GM12878 (cell line): ENCODE results near the gene L3MBTL1. TPM values are rescaled to one million over a fixed set of nuclear protein-coding genes. Genes with fewer than 3 reads are reported as not detected.

Experiments
- ATAC-seq: fragments of 200-7000 bp; cut with Tn5 transposase; 3 replicates; pipeline ENCODE4 v1.9.1; 2020; ENCODE audit warnings: mild to moderate bottlenecking, moderate library complexity
- BruUV-seq: library from RNA; stranded (reverse); fragments of 400-500 nt; replicated peaks from 2 replicates; lab custom pipeline; 2021; lab: Mats Ljungman, UMichigan
- CTCF ChIA-PET: fragments of 300-600 bp; sonication (Branson Sonifier 250); formaldehyde crosslinking; extraction: SDS; loops from one replicate; lab custom pipeline; 2021; ENCODE audit warnings: inconsistent platforms; lab: Yijun Ruan, JAX
- POLR2A ChIA-PET: fragments of 350-600 bp; formaldehyde crosslinking; extraction: SDS; loops from one replicate; lab custom pipeline; 2021; ENCODE audit warnings: inconsistent platforms; lab: Charles Lee
- RAD21 ChIA-PET: fragments of 300-600 bp; sonication (Branson Sonifier 250); formaldehyde crosslinking; loops from one replicate; lab custom pipeline; 2023; ENCODE audit warnings: antibody characterized with exemption; ENCODE audit not compliant: unreplicated experiment; lab: Charles Lee
- SMC1A ChIA-PET: fragments of 300-600 bp; sonication (Branson Sonifier 250); formaldehyde crosslinking; loops from one replicate; lab custom pipeline; 2023; ENCODE audit not compliant: unreplicated experiment, uncharacterized antibody; lab: Charles Lee
- DNase-seq: peaks from one replicate; pipeline ENCODE4 v3.0.0-alpha.2; 2011; ENCODE audit warnings: low read depth, low spot score
- FAIRE-seq: peaks from 3 replicates; lab custom pipeline; 2011; peaks lifted over from hg19 to GRCh38; lab: Jason Lieb, UNC
- H2AFZ ChIP-seq: 2 replicates; pipeline ENCODE4 v1.6.0; 2011; ENCODE audit warnings: low read depth, low read length, control low read depth; ENCODE audit not compliant: control insufficient read depth
- H3K27ac ChIP-seq: 2 replicates; pipeline ENCODE4 v1.5.1; 2011; ENCODE audit warnings: control low read depth; ENCODE audit not compliant: control insufficient read depth, insufficient read depth
- H3K27me3 ChIP-seq, 2 experiments: replicated peaks in 1 of 2; 2 replicates each; pipeline versions ENCODE4 v1.6.0 to v1.6.1; 2011; ENCODE audit warnings: low read length in 1 of 2; ENCODE audit not compliant: control insufficient read depth in 2 of 2, insufficient read depth in 2 of 2
- H3K36me3 ChIP-seq, 2 experiments: 2 replicates each; pipeline ENCODE4 v1.5.1; 2011; ENCODE audit warnings: low read length in 1 of 2; ENCODE audit not compliant: control insufficient read depth in 2 of 2, insufficient read depth in 2 of 2
- H3K4me1 ChIP-seq: 2 replicates; pipeline ENCODE4 v1.6.1; 2011; ENCODE audit warnings: mild to moderate bottlenecking, low read length, moderate library complexity, mixed read lengths; ENCODE audit not compliant: control insufficient read depth, insufficient read depth
- H3K4me2 ChIP-seq: 2 replicates; pipeline ENCODE4 v1.6.0; 2011; ENCODE audit warnings: control low read depth; ENCODE audit not compliant: control insufficient read depth, insufficient read depth
- H3K4me3 ChIP-seq: fragments of 200-600 bp; sonication (generic); 2 replicates; pipeline ENCODE4 v1.5.1; 2016
- H3K79me2 ChIP-seq: 2 replicates; pipeline ENCODE4 v1.6.0; 2011; ENCODE audit warnings: low read length; ENCODE audit not compliant: control insufficient read depth, insufficient read depth
- H3K9ac ChIP-seq: 2 replicates; pipeline ENCODE4 v1.8.0; 2011; ENCODE audit warnings: low read length, control low read depth, mixed read lengths; ENCODE audit not compliant: control insufficient read depth, insufficient read depth
- H3K9me3 ChIP-seq: replicated peaks from 3 replicates; pipeline ENCODE4 v1.5.1; 2011; ENCODE audit warnings: mild to moderate bottlenecking, low read length; ENCODE audit not compliant: control insufficient read depth, insufficient read depth
- H4K20me1 ChIP-seq: 2 replicates; pipeline ENCODE4 v1.6.0; 2011; ENCODE audit not compliant: control insufficient read depth, insufficient read depth
- ATF7 ChIP-seq: fragments of 450-650 bp; IDR thresholded peaks from 2 replicates; pipeline ENCODE4 v1.6.1; 2016; ENCODE audit warnings: low read depth, mild to moderate bottlenecking
- CBX3 ChIP-seq: fragments of 200-600 bp; sonication (generic); IDR thresholded peaks from 2 replicates; pipeline ENCODE4 v1.6.1; 2016; ENCODE audit warnings: low read depth, borderline replicate concordance
- ESRRA ChIP-seq: IDR thresholded peaks from 2 replicates; pipeline ENCODE4 v1.6.1; 2012; ENCODE audit warnings: mild to moderate bottlenecking, low read length, improper control_type of control experiment
- LARP7 ChIP-seq: fragments of 450-650 bp; IDR thresholded peaks from 2 replicates; pipeline ENCODE4 v1.6.1; 2017; ENCODE audit warnings: mild to moderate bottlenecking
- ZNF207 ChIP-seq: fragments of 450-650 bp; IDR thresholded peaks from 2 replicates; pipeline ENCODE4 v1.6.1; 2014; ENCODE audit warnings: antibody characterized with exemption, mild to moderate bottlenecking, borderline replicate concordance
- WGBS: methylation state at CpG from one replicate; pipeline ENCODE4 v1.1.6; 2016; ENCODE audit warnings: low lambda C conversion rate; ENCODE audit not compliant: insufficient replicate concordance, insufficient coverage; ENCODE audit errors: missing lambda C conversion rate; 5-methylcytosine and 5-hydroxymethylcytosine counted together
- in situ Hi-C: fragments of 300-500 bp; cut with MboI; formaldehyde crosslinking; loops from 9 replicates; pipeline ENCODE4 v1.14.3; 2018; ENCODE audit warnings: mixed read lengths
- intact Hi-C: fragments of 100-400 bp; cut with micrococcal nuclease; formaldehyde crosslinking; loops from one replicate; pipeline ENCODE4 v1.14.2; 2022; ENCODE audit not compliant: unreplicated experiment
- polyA plus RNA-seq, 11 experiments: library from polyadenylated mRNA; depleted of rRNA in 4 of 11; unstranded in 6 of 11; stranded (reverse) in 5 of 11; fragments of >200 nt; fragmentation: Nextera tagmentation in 4 of 11; fragmentation: Illumina TruSeq in 1 of 11; extraction: Ambion mirVana in 4 of 11; extraction: Trizol in 1 of 11; gene quantifications; 1 replicate in 1 of 11; 2 replicates in 10 of 11; pipeline versions ENCODE4 v1.2.1 to v1.2.3, GENCODE V29; 2011 to 2016; ENCODE audit warnings: inconsistent platforms in 2 of 11, missing spikeins in 2 of 11, low read depth in 1 of 11
- total RNA-seq, 4 experiments: library from RNA; depleted of rRNA in 3 of 4; stranded (reverse); fragments of >200 nt in 3 of 4; fragmentation: Illumina TruSeq in 1 of 4; extraction: Trizol in 1 of 4; gene quantifications; 2 replicates each; pipeline versions ENCODE4 v1.2.1 to v1.2.3, GENCODE V29; 2013 to 2021
- TF ChIP-seq, protein P1 (sequence below): fragments of 450-650 bp; formaldehyde crosslinking; IDR thresholded peaks from 2 replicates; pipeline ENCODE4 v1.4.0; 2022; ENCODE audit warnings: mild to moderate bottlenecking, moderate library complexity
- TF ChIP-seq, protein P2 (sequence below): IDR thresholded peaks from 2 replicates; pipeline ENCODE4 v1.6.1; 2011; ENCODE audit warnings: low read depth, low read length, improper control_type of control experiment, borderline replicate concordance
- TF ChIP-seq, protein P3 (sequence below): fragments of 450-650 bp; IDR thresholded peaks from 2 replicates; pipeline ENCODE4 v1.6.1; 2017; ENCODE audit warnings: low read depth, mild to moderate bottlenecking, moderate library complexity
- TF ChIP-seq, protein P4 (sequence below): fragments of 150-350 bp; IDR thresholded peaks from 2 replicates; pipeline ENCODE4 v1.6.1; 2016; ENCODE audit warnings: low read depth, low read length
- TF ChIP-seq, protein P5 (sequence below): fragments of 450-650 bp; IDR thresholded peaks from 2 replicates; pipeline ENCODE4 v1.6.1; 2016; ENCODE audit warnings: mild to moderate bottlenecking, moderate library complexity, borderline replicate concordance

Gene L3MBTL1
- total and polyA plus RNA-seq, 10 of the 15 experiments (the other 5 are each of a cell fraction or from before 2014, with no cell fraction given) = 0.56 to 6.6 (median 3.9) TPM

DNA sequence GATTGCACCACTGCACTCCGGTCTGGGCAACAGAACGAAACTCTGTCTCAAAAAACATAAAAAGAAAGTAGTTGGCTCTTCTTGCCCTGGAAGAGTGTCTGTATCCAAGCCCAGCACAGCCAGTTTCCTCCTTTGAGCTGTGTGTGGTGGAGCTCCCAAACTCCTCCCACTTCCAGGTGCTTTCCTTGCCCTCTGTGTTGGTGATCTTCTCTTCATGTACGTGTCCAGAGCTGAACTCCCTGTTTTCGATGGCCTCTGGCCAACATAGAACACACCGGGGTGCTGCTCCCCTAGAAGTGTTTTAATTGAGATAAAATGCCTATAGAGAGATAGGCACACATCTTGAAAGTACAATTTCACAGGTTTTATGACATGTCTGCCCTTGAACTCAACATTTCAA lies 34.7 kb downstream of the L3MBTL1 start:
- Histone ChIP-seq H3K4me3 (no peak overlapping the region), H2AFZ (no peak overlapping the region), H3K4me2 (no peak overlapping the region), H4K20me1 (no peaks in the 10 kb centered on the region), H3K27ac (no peak overlapping the region), H3K27me3 (no peaks in the 10 kb centered on the region; a peak in 1 of 4 replicates), H3K9ac (no peak overlapping the region), H3K36me3 (no peaks in the 10 kb centered on the region; a peak in 1 of 4 replicates), H3K79me2 (no peaks in the 10 kb centered on the region), H3K4me1 (no peaks in the 10 kb centered on the region), H3K9me3 (no peaks in the 10 kb centered on the region)
- in situ Hi-C loops = no loop called here
- ChIA-PET CTCF (no interaction called here), POLR2A (no interaction called here), SMC1A (interaction anchor here (0.6 to 1.9 kb wide), 3 partner anchors 32 to 150 kb away, joined by 3 to 5 read pairs (median 4); no protein-coding TSS in a partner anchor), RAD21 (no interaction called here)
- 83% methylated on average over 5 of the region's 5 CpGs for WGBS
- ATAC-seq (no peak), FAIRE-seq (no peak), DNase-seq (no peak)
- no peak for TF ChIP-seq CBX3
- no peak for TF ChIP-seq ESRRA
- TF ChIP-seq, protein P1, sequence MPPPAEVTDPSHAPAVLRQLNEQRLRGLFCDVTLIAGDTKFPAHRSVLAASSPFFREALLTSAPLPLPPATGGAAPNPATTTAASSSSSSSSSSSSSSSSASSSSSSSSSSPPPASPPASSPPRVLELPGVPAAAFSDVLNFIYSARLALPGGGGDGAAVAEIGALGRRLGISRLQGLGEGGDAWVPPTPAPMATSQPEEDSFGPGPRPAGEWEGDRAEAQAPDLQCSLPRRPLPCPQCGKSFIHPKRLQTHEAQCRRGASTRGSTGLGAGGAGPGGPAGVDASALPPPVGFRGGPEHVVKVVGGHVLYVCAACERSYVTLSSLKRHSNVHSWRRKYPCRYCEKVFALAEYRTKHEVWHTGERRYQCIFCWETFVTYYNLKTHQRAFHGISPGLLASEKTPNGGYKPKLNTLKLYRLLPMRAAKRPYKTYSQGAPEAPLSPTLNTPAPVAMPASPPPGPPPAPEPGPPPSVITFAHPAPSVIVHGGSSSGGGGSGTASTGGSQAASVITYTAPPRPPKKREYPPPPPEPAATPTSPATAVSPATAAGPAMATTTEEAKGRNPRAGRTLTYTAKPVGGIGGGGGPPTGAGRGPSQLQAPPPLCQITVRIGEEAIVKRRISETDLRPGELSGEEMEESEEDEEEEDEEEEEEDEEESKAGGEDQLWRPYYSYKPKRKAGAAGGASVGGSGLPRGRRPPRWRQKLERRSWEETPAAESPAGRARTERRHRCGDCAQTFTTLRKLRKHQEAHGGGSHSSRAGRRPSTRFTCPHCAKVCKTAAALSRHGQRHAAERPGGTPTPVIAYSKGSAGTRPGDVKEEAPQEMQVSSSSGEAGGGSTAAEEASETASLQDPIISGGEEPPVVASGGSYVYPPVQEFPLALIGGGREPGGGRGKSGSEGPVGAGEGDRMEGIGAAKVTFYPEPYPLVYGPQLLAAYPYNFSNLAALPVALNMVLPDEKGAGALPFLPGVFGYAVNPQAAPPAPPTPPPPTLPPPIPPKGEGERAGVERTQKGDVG (CRISPR knock-in tag) = no peak
- TF ChIP-seq, protein P2, sequence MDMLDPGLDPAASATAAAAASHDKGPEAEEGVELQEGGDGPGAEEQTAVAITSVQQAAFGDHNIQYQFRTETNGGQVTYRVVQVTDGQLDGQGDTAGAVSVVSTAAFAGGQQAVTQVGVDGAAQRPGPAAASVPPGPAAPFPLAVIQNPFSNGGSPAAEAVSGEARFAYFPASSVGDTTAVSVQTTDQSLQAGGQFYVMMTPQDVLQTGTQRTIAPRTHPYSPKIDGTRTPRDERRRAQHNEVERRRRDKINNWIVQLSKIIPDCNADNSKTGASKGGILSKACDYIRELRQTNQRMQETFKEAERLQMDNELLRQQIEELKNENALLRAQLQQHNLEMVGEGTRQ = no peak
- TF ChIP-seq, protein P3, sequence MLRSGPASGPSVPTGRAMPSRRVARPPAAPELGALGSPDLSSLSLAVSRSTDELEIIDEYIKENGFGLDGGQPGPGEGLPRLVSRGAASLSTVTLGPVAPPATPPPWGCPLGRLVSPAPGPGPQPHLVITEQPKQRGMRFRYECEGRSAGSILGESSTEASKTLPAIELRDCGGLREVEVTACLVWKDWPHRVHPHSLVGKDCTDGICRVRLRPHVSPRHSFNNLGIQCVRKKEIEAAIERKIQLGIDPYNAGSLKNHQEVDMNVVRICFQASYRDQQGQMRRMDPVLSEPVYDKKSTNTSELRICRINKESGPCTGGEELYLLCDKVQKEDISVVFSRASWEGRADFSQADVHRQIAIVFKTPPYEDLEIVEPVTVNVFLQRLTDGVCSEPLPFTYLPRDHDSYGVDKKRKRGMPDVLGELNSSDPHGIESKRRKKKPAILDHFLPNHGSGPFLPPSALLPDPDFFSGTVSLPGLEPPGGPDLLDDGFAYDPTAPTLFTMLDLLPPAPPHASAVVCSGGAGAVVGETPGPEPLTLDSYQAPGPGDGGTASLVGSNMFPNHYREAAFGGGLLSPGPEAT = no peak
- TF ChIP-seq ZNF207 = no peak
- TF ChIP-seq, protein P4, sequence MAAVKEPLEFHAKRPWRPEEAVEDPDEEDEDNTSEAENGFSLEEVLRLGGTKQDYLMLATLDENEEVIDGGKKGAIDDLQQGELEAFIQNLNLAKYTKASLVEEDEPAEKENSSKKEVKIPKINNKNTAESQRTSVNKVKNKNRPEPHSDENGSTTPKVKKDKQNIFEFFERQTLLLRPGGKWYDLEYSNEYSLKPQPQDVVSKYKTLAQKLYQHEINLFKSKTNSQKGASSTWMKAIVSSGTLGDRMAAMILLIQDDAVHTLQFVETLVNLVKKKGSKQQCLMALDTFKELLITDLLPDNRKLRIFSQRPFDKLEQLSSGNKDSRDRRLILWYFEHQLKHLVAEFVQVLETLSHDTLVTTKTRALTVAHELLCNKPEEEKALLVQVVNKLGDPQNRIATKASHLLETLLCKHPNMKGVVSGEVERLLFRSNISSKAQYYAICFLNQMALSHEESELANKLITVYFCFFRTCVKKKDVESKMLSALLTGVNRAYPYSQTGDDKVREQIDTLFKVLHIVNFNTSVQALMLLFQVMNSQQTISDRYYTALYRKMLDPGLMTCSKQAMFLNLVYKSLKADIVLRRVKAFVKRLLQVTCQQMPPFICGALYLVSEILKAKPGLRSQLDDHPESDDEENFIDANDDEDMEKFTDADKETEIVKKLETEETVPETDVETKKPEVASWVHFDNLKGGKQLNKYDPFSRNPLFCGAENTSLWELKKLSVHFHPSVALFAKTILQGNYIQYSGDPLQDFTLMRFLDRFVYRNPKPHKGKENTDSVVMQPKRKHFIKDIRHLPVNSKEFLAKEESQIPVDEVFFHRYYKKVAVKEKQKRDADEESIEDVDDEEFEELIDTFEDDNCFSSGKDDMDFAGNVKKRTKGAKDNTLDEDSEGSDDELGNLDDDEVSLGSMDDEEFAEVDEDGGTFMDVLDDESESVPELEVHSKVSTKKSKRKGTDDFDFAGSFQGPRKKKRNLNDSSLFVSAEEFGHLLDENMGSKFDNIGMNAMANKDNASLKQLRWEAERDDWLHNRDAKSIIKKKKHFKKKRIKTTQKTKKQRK = no peak
- TF ChIP-seq ATF7 = no peak
- no peak for TF ChIP-seq LARP7
- TF ChIP-seq, protein P5, sequence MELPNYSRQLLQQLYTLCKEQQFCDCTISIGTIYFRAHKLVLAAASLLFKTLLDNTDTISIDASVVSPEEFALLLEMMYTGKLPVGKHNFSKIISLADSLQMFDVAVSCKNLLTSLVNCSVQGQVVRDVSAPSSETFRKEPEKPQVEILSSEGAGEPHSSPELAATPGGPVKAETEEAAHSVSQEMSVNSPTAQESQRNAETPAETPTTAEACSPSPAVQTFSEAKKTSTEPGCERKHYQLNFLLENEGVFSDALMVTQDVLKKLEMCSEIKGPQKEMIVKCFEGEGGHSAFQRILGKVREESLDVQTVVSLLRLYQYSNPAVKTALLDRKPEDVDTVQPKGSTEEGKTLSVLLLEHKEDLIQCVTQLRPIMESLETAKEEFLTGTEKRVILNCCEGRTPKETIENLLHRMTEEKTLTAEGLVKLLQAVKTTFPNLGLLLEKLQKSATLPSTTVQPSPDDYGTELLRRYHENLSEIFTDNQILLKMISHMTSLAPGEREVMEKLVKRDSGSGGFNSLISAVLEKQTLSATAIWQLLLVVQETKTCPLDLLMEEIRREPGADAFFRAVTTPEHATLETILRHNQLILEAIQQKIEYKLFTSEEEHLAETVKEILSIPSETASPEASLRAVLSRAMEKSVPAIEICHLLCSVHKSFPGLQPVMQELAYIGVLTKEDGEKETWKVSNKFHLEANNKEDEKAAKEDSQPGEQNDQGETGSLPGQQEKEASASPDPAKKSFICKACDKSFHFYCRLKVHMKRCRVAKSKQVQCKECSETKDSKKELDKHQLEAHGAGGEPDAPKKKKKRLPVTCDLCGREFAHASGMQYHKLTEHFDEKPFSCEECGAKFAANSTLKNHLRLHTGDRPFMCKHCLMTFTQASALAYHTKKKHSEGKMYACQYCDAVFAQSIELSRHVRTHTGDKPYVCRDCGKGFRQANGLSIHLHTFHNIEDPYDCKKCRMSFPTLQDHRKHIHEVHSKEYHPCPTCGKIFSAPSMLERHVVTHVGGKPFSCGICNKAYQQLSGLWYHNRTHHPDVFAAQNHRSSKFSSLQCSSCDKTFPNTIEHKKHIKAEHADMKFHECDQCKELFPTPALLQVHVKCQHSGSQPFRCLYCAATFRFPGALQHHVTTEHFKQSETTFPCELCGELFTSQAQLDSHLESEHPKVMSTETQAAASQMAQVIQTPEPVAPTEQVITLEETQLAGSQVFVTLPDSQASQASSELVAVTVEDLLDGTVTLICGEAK = no peak
- no TSS peak for BruUV-seq
- intact Hi-C loops = no loop called here
